Peyer's patch (tissue), 4 donors: ENCODE results near the gene MAP3K15. TPM values are rescaled to one million over a fixed set of nuclear protein-coding genes. Genes with fewer than 3 reads are reported as not detected.

ENCODE experiments used
- DNase-seq, 3 donors: peaks; one replicate each; pipeline ENCODE4 v3.0.0-alpha.2; 2017 to 2019
- H3K27ac ChIP-seq, 4 donors: fragments of 200-600 bp; sonication (generic); one replicate each; pipeline ENCODE4 v1.5.1; 2016 to 2019
- H3K27me3 ChIP-seq, 2 donors: fragments of 200-600 bp; sonication (generic); one replicate each; pipeline ENCODE4 v1.5.1; 2019
- H3K36me3 ChIP-seq, 3 donors: fragments of 200-600 bp; sonication (generic); one replicate each; pipeline ENCODE4 v1.5.1; 2016 to 2019
- H3K4me1 ChIP-seq, 4 donors: fragments of 200-600 bp; sonication (generic); one replicate each; pipeline ENCODE4 v1.5.1; 2016 to 2019
- H3K4me3 ChIP-seq, 4 donors: fragments of 200-600 bp; sonication (generic); 1 replicate in 3 of 4; 2 replicates in 1 of 4; pipeline ENCODE4 v1.5.1; 2016 to 2019; ENCODE audit warnings: mild to moderate bottlenecking in 1 of 4
- H3K9me3 ChIP-seq, 4 donors: fragments of 200-600 bp; sonication (generic); one replicate each; pipeline ENCODE4 v1.5.1; 2016 to 2019; ENCODE audit warnings: mild to moderate bottlenecking in 1 of 4
- CTCF ChIP-seq, 6 experiments: fragments of 450-650 bp in 4 of 6; fragments of 200-600 bp in 2 of 6; sonication (generic) in 1 of 6; IDR thresholded peaks; one replicate each; pipeline ENCODE4 v1.5.1; 2017 to 2019; ENCODE audit warnings: antibody characterized with exemption in 6 of 6, mild to moderate bottlenecking in 3 of 6, moderate library complexity in 1 of 6
- POLR2A ChIP-seq, 2 donors: fragments of 450-650 bp; IDR thresholded peaks; one replicate each; pipeline ENCODE4 v1.5.1; 2017; ENCODE audit warnings: antibody characterized with exemption in 2 of 2, mild to moderate bottlenecking in 2 of 2, moderate library complexity in 2 of 2
- total RNA-seq, 4 donors: library from RNA; depleted of rRNA; stranded (reverse); fragments of >200 nt; gene quantifications; one replicate each; pipeline ENCODE4 v1.1.0, GENCODE V29; 2016

MAP3K15 gene
- total RNA-seq, 4 donors from 2014 or later: not detected

DNA sequence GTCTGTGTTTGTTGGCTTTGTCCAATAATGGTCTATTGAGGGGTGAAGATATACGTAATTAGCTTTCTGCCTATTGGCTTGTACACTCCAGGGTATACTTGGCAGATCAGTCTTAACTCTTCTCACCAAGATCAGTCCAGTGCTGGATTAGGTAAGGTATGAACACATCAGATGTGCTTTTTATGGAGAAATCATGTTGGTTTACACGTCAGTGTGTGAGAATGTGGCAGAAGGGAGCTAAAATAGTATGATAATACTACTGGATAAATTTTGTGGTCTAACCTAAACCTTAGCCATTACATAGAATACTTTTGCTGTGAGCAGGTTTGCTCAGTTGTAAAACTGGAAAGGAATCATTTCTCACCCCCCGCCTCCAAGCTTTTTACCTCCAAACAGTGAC, 167.4 kb downstream of the MAP3K15 start:
- Histone ChIP-seq H3K27me3 (no peaks in the 10 kb centered on the region), H3K9me3 (no peaks in the 10 kb centered on the region), H3K4me1 (peaks cover 0 to 3% (median 0%) of the 10 kb centered on the region in 4 donors), H3K36me3 (peaks cover 0 to 25% (median 0%) of the 10 kb centered on the region in 3 donors), H3K27ac (no peak overlapping the region), H3K4me3 (no peak overlapping the region)
- DNase-seq: no peak
- TF ChIP-seq CTCF (IDR thresholded peaks at IDR 0.05): no peak
- TF ChIP-seq POLR2A (IDR thresholded peaks at IDR 0.05): no peak

DNA sequence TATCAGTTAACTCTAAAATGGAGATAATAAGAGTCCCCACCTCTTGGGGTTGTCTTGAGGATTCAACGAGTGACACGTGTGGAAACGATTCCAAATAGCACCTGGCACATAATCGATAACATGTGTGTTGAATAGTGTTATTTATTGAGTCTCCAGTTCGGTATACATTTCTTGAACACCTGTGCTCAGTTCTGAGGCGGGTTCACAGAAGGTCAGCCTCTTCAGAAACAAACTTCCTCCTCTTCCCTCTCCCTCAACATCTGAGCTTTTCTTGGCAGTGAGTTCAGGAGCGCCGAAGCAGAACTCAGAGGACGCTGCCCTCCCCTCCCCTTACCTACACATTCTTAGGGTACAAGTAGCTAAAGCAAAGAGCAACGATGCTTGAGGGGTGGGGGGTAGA, 170.6 kb downstream of the MAP3K15 start:
- Histone ChIP-seq H3K36me3 (no peaks in the 10 kb centered on the region), H3K4me3 (peak overlapping the region in 3 of 4 donors; percentile 66 to 91 (median 77)), H3K27ac (peak overlapping the region; percentile 79 to 95 (median 90)), H3K9me3 (no peaks in the 10 kb centered on the region), H3K4me1 (peaks cover 0 to 3% (median 0%) of the 10 kb centered on the region in 4 donors), H3K27me3 (no peaks in the 10 kb centered on the region)
- no peak for DNase-seq
- TF ChIP-seq CTCF (IDR thresholded peaks at IDR 0.05) (no peak), POLR2A (IDR thresholded peaks at IDR 0.05) (no peak)

- peak within 1 kb of the TSS; percentile 79 to 95 (median 90) for H3K27ac ChIP-seq
- peak; percentile 90 to 97 (median 94) for DNase-seq
- H3K36me3 ChIP-seq: no peaks in the 10 kb centered on the region
- H3K4me1 ChIP-seq: peaks cover 0 to 3% (median 0%) of the 10 kb centered on the region in 4 donors
- no peaks in the 10 kb centered on the region for H3K27me3 ChIP-seq
- H3K4me3 ChIP-seq: peak within 1 kb of the TSS; percentile 61 to 91 (median 72)
- no peaks in the 10 kb centered on the region for H3K9me3 ChIP-seq
- TF ChIP-seq CTCF (IDR thresholded peaks at IDR 0.05): peak in 1 of 6 experiments; percentile 2
- TF ChIP-seq POLR2A (IDR thresholded peaks at IDR 0.05): peak; percentile 70 to 76
These were observed 171.5 kb downstream of the MAP3K15 start, which contains the start of gene PDHA1 for GRCh38 chrX:19343535-19344408. TSS of gene PDHA1 (plus strand) at chrX:19343927. CDS start at chrX:19344038, 111 bp downstream.

GRCh38 chrX:19343085-19343534, 172.2 kb downstream of the MAP3K15 start:
- Histone ChIP-seq H3K36me3 (no peaks in the 10 kb centered on the region), H3K27ac (peak overlapping the region; percentile 38 to 95 (median 84)), H3K4me3 (peak overlapping the region; percentile 61 to 91 (median 72)), H3K27me3 (no peaks in the 10 kb centered on the region), H3K4me1 (peaks cover 0 to 3% (median 0%) of the 10 kb centered on the region in 4 donors), H3K9me3 (no peaks in the 10 kb centered on the region)
- no peak for DNase-seq
- TF ChIP-seq CTCF (IDR thresholded peaks at IDR 0.05): no peak
- TF ChIP-seq POLR2A (IDR thresholded peaks at IDR 0.05): no peak

GRCh38 chrX:19342331-19342906, 172.9 kb downstream of the MAP3K15 start:
- H3K36me3 ChIP-seq: no peaks in the 10 kb centered on the region
- H3K4me3 ChIP-seq: no peak overlapping the region
- TF ChIP-seq CTCF (IDR thresholded peaks at IDR 0.05) (no peak), POLR2A (IDR thresholded peaks at IDR 0.05) (no peak)
- no peak for DNase-seq
- no peaks in the 10 kb centered on the region for H3K27me3 ChIP-seq
- no peak overlapping the region for H3K27ac ChIP-seq
- H3K9me3 ChIP-seq: no peaks in the 10 kb centered on the region
- H3K4me1 ChIP-seq: peaks cover 0 to 3% (median 0%) of the 10 kb centered on the region in 4 donors
